HG03159 (cell line): ENCODE data around the gene PARD3B.
A peak's percentile ranks its signal among the peaks of the same experiment; 100 is the strongest.

Experiments
- ATAC-seq: cut with Tn5 transposase; IDR thresholded peaks from one replicate; pipeline ENCODE4 v1.9.1; 2021; ENCODE audit warnings: mild to moderate bottlenecking, moderate library complexity; ENCODE audit not compliant: unreplicated experiment

The PARD3B gene

GRCh38 chr2:204654669-204655068, 109.4 kb downstream of the PARD3B start:
- ATAC-seq: no peak

DNA sequence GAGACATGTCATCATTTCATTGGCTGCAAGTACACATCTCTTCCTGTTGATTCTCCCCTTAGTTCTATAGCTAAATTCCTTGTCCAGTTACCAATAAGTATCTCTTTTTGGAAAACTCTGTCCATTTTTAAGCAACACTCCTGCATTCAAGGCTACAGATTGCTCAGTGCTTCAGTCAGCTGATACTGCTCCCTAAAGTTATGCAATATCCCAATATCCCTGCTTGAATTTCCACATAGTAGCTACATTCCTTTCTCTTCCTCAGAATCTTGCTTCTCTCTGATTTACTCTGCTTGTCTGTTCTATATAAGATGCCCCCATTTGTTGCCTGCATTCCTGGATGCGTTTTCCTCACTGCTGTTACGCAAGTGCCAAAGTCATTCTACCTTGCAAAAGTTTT, 109.8 kb downstream of the PARD3B start:
- no peak for ATAC-seq

- ATAC-seq: no peak
These were observed 110.4 kb downstream of the PARD3B start for GRCh38 chr2:204655626-204656025.

DNA sequence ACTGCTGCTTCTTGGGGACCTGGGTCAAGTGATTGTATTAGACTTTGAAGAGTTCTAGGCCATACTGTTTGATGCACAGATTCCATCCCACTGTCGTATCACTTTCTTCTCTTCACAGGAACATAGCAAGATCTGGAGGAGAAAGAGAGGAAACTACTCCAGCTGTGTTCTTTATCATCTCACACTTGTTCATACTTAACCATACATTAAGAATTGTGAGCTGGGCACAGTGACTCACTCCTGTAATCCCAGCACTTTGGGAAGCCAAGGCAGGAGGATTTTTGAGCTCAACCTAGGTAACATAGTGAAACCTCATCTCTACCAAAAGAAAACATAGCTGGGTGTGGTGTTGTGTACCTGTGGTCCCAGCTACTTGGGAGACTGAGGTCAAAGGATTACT, 111.7 kb downstream of the PARD3B start:
- no peak for ATAC-seq

- no peak for ATAC-seq
These were observed 117.7 kb downstream of the PARD3B start for GRCh38 chr2:204662956-204663355.

- ATAC-seq: no peak
These were observed 118.6 kb downstream of the PARD3B start for GRCh38 chr2:204663816-204664425.

GRCh38 chr2:204664708-204665121, 119.4 kb downstream of the PARD3B start:
- no peak for ATAC-seq

DNA sequence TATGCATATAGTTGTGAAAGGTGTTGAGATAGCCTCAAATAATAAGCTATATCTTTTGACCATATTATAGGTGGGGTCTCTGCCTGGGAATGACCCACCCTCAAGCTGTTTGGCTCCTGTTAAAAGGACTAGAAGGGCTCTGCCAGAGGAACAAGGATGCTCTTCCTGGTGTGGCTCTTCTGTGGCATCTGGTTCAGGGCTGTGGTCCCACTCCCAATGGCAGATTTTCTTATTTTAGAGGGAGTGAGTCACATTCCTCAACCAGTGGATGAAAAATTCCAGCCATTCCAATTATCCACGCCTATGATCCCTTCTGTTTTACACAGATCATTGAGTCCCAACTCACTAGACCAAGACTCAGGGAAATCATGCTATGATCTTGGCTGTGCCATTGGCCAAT, 119.9 kb downstream of the PARD3B start:
- no peak for ATAC-seq

- no peak for ATAC-seq
These were observed 120.5 kb downstream of the PARD3B start for GRCh38 chr2:204665771-204666170.

DNA sequence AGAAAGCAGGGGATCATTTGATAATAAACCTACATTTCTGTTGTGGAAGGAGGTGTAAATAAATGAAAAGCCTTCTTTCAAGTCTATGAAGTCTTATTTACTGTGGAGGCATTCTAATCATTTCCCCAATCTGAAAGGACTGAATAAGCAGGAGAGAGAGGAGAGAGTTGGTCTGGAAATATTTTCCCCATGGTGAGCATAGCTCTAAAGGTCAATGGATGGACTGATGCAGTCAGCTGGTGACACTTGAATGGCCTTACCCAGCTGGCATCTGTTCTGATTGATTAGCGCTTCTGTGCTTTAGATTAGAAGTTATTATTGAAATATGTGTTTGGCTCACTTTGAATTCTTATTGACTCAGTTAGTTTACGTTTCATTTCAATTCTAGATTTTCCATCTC, 122.7 kb downstream of the PARD3B start:
- no peak for ATAC-seq

DNA sequence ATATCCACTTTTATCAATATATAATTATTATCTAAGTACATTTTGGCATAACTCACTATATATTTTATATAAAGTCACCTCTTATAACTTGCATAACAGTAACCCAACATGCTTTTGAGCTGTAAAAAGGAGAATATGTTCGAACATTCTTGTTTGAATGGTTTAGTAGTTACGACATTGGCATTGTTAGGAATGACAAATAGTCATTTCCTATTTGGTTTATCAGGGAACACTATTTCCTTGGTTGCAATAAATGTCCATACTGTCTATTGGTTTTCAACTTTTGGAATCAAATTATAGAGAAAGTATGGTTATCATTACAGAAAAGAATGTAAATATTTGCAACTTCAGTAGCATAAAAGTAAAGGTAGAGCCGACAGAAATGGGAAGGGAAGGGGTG, 124.1 kb downstream of the PARD3B start:
- no peak for ATAC-seq

GRCh38 chr2:204670124-204670523, 124.8 kb downstream of the PARD3B start:
- ATAC-seq: no peak

- ATAC-seq: no peak
These were observed 125.5 kb downstream of the PARD3B start for GRCh38 chr2:204670756-204671155.

DNA sequence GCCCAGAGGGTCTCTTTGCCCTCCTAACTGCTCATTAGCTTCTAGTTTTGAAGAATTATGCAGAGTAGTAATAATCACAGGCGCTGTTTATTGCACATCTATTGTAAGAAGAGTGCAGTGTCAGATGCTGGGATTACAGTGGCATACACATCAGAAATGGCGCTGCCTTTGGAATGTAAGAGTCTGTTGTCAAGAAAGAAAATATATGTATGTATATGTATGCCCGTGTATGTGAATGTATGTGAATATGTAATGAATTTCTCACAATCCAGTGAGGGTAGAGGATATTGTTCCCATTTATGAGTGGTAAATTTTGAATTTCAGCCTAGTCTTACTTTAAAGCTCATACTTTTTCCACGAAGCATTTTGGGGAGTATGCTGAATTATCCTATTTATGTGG, 127.5 kb downstream of the PARD3B start:
- ATAC-seq: no peak

DNA sequence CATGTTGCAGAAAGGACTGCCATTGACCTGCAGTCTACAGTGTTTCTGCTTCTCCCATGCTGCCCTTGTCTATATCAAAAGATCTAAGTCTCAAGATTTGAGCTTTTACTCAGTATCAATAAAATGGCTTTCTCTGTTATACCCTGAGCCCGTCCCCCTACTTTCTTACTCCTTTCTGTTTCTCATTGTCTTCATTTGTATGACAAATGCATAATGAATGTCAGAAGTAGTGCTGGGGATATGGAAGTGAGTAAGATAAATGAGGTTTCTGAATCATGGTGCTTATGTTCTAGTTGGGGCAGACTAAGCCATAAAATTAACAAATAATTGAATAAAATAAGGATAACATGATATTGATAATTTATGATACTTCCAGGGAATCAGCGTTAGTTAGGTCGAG, 128.6 kb downstream of the PARD3B start:
- ATAC-seq: no peak

DNA sequence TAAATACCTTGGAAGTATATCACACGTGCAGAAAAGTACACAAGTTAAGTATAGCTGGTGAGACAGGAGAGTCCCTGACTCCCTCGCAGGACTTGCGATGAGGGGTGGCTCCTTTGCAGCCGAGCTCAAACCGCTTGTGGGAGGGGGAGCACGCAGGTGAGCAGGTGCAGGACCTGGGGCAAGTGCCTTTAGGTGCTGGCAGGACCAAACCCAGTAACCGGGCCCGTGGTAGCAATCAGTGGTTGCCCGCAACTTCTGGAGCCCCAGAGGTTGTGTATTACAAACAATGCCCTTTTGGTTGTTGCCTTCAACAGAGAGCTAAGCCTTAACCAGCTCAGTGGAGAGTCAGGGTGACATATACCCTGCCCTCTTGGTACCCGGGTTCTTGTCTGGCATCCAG, 132.8 kb downstream of the PARD3B start:
- no peak for ATAC-seq

DNA sequence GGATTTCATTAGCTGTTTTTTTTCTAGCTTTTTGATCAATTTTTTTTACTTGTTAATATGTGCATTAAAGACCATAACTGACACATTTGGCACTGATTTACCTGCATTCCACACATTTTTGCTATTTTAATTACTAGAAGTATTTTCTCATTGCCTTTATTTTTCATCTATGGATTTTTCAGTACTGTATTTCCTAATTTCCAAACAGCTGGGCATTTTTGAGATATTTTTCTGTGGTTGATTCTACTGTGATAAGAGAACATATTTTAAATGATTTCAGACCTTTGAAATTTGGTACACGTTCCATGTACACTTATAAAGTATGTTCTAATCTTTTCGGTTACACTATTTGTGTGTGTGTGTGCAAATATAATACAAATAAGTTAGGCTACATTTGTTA, 135.3 kb downstream of the PARD3B start:
- no peak for ATAC-seq

GRCh38 chr2:204681412-204681811, 136.1 kb downstream of the PARD3B start:
- ATAC-seq: no peak

- ATAC-seq: no peak
These were observed 138.1 kb downstream of the PARD3B start for GRCh38 chr2:204683384-204683783.

DNA sequence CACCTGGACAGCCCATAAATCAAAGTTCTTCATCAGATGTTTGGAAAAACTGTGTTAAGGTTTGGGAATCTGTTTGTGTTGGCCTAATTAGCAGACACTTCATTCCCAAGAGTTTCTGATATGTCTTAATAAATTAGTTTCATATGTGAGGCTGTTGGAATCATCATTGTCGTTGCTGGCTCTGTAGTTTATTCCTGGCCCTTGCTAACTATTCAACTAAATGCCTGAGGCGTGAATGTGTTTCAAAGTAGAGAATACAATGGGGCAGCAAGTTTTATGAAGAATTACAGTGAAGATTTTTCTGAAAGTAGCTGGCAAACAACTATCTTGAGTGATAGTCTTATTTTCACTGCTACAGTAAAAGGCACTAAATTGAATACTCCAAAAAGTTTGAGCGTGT, 141.1 kb downstream of the PARD3B start:
- ATAC-seq: no peak

GRCh38 chr2:204687776-204688175, 142.5 kb downstream of the PARD3B start:
- ATAC-seq: no peak

- ATAC-seq: peak; percentile 80
These were observed 146.7 kb downstream of the PARD3B start for GRCh38 chr2:204691911-204692510.

DNA sequence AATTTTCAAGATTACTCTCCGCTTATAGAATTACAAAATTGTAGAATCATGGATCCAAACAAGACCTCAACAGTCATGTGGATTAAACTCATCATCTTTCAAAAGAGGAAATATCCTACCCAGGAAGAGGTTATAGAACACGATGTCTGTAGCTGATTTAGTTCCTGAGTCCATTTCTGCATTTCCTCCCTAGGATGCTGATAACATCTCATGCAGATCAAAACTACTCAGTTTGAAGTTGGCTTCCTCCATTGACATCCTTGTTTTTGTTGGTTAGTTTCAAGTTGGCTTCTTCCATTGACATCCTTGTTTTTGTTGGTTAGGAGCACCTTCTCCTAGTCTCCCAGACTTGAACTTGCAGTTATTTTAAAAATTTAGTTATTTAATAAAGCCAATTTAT, 147.5 kb downstream of the PARD3B start:
- no peak for ATAC-seq
